Suprapubic skin (tissue), 4 donors: ENCODE results near the gene NT5C1A. TPM values are rescaled to one million over a fixed set of nuclear protein-coding genes. Genes with fewer than 3 reads are reported as not detected.

Experiments
- DNase-seq, 2 donors: peaks; one replicate each; pipeline ENCODE4 v3.0.0-alpha.2; 2019; ENCODE audit warnings: low spot score in 2 of 2
- H3K27ac ChIP-seq: fragments of 200-600 bp; sonication (generic); one replicate; pipeline ENCODE4 v1.5.1; 2019
- H3K27me3 ChIP-seq: fragments of 200-600 bp; sonication (generic); one replicate; pipeline ENCODE4 v1.5.1; 2019
- H3K36me3 ChIP-seq: fragments of 200-600 bp; sonication (generic); one replicate; pipeline ENCODE4 v1.5.1; 2019
- H3K4me1 ChIP-seq: fragments of 200-600 bp; sonication (generic); one replicate; pipeline ENCODE4 v1.5.1; 2019
- H3K4me3 ChIP-seq: fragments of 200-600 bp; sonication (generic); one replicate; pipeline ENCODE4 v1.5.1; 2019; ENCODE audit warnings: mild to moderate bottlenecking
- H3K9me3 ChIP-seq: fragments of 200-600 bp; sonication (generic); one replicate; pipeline ENCODE4 v1.5.1; 2019
- EP300 ChIP-seq: sonication (generic); formaldehyde crosslinking; IDR thresholded peaks from one replicate; pipeline ENCODE4 v1.6.1; 2017; ENCODE audit warnings: antibody characterized with exemption
- POLR2A ChIP-seq, 2 donors: fragments of 450-650 bp; IDR thresholded peaks; one replicate each; pipeline ENCODE4 v1.6.1; 2017; ENCODE audit warnings: antibody characterized with exemption in 2 of 2, mild to moderate bottlenecking in 2 of 2, moderate library complexity in 2 of 2
- POLR2AphosphoS5 ChIP-seq, 3 donors: sonication (generic); formaldehyde crosslinking; IDR thresholded peaks; one replicate each; pipeline ENCODE4 v1.6.1; 2017; ENCODE audit warnings: antibody characterized with exemption in 3 of 3
- WGBS: methylation state at CpG from one replicate; pipeline ENCODE4 v1.1.5; 2018; 5-methylcytosine and 5-hydroxymethylcytosine counted together
- total RNA-seq, 4 donors: library from RNA; depleted of rRNA; stranded (reverse); fragments of >200 nt; gene quantifications; one replicate each; pipeline ENCODE4 v1.1.0, GENCODE V29; 2016
- TF ChIP-seq, protein P1 (sequence below), 2 donors: fragments of 200-600 bp in 1 of 2; fragments of 450-650 bp in 1 of 2; sonication (generic) in 1 of 2; IDR thresholded peaks; one replicate each; pipeline ENCODE4 v1.5.1; 2016 to 2019; ENCODE audit warnings: antibody characterized with exemption in 2 of 2, mild to moderate bottlenecking in 1 of 2, moderate library complexity in 1 of 2

The NT5C1A gene
- total RNA-seq, 4 donors from 2014 or later = not detected

DNA sequence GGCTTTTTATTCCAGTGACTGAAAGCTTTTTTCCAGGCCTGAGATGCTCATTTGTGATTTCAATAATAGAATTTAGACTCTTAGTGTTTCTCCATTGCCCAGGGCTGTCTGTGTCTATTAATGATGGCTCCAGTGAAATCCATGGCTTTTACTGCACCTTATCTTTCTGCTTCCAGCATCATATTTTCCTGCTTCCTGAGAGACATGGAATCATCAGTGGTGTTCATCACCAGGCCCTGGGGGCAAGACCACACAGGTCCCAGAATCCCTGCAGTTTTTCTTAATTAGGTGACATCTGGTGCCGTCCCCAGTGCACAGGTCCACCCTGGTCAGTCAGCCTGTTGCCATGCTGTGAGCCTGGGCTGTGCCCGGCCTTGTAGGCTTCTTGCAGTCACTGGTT lies 15.5 kb downstream of the NT5C1A start:
- no peak overlapping the region for H3K4me3 ChIP-seq

DNA sequence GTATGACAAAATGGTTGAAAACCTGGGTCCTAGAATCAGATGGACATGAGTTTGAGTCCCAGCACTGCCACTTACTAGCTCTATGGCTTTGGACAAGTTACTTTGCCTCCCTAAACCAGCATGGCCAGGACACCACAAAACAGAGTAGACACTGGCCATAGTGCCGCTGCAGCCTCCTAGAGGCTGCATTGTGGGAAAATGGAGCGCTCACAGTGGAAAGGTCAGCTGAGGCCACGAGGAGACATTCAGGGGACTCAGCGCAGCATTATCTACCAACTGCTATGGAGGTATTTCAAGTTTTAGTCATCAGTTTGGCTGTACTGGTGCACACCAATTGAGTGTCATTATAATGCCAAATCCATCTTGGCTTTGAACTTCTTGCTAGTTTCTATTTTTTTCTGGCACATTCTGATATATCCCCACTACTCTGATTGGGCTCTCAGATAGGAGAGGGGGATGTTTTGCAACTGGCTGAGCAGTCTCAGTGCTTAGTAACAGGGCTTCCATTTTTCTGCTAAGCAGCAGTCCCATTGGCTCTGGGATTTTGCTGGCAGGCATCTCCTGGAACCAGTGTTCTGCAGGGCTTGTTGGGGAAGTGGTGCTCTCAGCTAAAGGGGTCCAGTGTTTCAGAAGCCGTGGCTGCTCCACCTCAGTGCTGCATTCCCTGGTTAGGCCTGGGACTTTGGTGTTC lies 16.2 kb downstream of the NT5C1A start:
- no peaks in the 10 kb centered on the region for H3K9me3 ChIP-seq
- DNase-seq = no peak
- no peak for TF ChIP-seq POLR2AphosphoS5 (IDR thresholded peaks at IDR 0.05)
- TF ChIP-seq EP300 = no peak
- TF ChIP-seq, protein P1, sequence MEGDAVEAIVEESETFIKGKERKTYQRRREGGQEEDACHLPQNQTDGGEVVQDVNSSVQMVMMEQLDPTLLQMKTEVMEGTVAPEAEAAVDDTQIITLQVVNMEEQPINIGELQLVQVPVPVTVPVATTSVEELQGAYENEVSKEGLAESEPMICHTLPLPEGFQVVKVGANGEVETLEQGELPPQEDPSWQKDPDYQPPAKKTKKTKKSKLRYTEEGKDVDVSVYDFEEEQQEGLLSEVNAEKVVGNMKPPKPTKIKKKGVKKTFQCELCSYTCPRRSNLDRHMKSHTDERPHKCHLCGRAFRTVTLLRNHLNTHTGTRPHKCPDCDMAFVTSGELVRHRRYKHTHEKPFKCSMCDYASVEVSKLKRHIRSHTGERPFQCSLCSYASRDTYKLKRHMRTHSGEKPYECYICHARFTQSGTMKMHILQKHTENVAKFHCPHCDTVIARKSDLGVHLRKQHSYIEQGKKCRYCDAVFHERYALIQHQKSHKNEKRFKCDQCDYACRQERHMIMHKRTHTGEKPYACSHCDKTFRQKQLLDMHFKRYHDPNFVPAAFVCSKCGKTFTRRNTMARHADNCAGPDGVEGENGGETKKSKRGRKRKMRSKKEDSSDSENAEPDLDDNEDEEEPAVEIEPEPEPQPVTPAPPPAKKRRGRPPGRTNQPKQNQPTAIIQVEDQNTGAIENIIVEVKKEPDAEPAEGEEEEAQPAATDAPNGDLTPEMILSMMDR (IDR thresholded peaks at IDR 0.05) = no peak
- TF ChIP-seq POLR2A (IDR thresholded peaks at IDR 0.05) = no peak
- no peaks in the 10 kb centered on the region for H3K36me3 ChIP-seq
- WGBS = 86% methylated on average over 5 of the region's 5 CpGs
- no peak overlapping the region for H3K27ac ChIP-seq
- H3K27me3 ChIP-seq = no peaks in the 10 kb centered on the region
- H3K4me3 ChIP-seq = no peak overlapping the region
- H3K4me1 ChIP-seq = peaks cover 9% of the 10 kb centered on the region

More for the DNA sequence above, 15.5 kb downstream of the NT5C1A start:
- Histone ChIP-seq H3K36me3 (no peaks in the 10 kb centered on the region), H3K27me3 (no peaks in the 10 kb centered on the region), H3K9me3 (no peaks in the 10 kb centered on the region), H3K27ac (no peak overlapping the region), H3K4me1 (peaks cover 9% of the 10 kb centered on the region)
- WGBS = 85% methylated on average over 2 of the region's 2 CpGs
- TF ChIP-seq POLR2AphosphoS5 (IDR thresholded peaks at IDR 0.05) (no peak), POLR2A (IDR thresholded peaks at IDR 0.05) (no peak), EP300 (no peak)
- TF ChIP-seq, protein P1 (IDR thresholded peaks at IDR 0.05) = no peak
- no peak for DNase-seq

DNA sequence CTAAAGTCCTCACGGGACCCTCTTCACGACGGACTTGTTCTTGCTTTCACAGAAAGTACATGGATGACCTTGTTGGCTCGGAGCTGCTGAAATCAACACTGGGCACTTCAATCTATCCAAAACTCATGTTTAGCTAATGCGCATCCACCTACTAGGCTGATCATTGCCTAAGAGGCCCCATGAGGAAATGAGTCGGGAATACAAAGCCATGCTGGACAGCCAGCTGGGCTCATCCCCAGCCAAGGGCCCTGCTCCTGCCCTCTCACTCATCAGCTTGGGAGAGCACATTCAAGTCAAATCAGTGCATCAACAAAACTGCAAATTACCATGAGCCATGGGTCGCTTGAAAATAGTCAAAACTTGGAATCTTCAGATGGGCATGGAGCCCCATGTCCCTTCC lies 17.6 kb downstream of the NT5C1A start:
- DNase-seq = no peak
- Histone ChIP-seq H3K9me3 (no peaks in the 10 kb centered on the region), H3K36me3 (no peaks in the 10 kb centered on the region), H3K4me3 (no peak overlapping the region), H3K27me3 (no peaks in the 10 kb centered on the region), H3K27ac (no peak overlapping the region), H3K4me1 (peaks cover 9% of the 10 kb centered on the region)
- TF ChIP-seq EP300 = no peak
- TF ChIP-seq, protein P1 (IDR thresholded peaks at IDR 0.05) = no peak
- TF ChIP-seq POLR2AphosphoS5 (IDR thresholded peaks at IDR 0.05) = no peak
- no peak for TF ChIP-seq POLR2A (IDR thresholded peaks at IDR 0.05)
- WGBS = 79% methylated on average over 7 of the region's 7 CpGs

DNA sequence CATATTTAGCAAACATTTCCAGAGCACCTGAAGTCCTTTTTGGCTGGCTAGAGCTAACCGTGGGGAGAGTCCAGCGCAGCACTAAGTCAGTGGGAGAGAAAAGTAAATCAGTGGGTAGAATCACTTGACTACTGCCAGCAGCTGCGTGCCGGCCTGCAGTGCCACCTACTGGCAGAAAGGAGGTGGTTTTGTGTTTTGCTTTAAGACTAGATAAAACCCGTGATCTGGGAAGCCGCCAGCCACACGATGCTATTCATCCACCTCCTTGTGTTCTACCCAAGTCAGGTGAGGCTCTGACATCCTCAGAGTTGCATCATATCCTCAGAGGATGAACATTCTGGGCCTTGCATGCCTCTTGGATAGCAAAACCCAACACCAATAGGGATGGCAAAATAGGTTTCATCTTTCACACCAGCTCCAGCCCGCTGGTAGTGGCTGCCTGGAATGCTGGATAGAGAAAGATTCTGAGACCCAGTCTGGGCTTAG lies 18.3 kb downstream of the NT5C1A start:
- Histone ChIP-seq H3K27me3 (no peaks in the 10 kb centered on the region), H3K4me1 (peaks cover 9% of the 10 kb centered on the region), H3K36me3 (no peaks in the 10 kb centered on the region), H3K4me3 (no peak overlapping the region), H3K27ac (no peak overlapping the region), H3K9me3 (no peaks in the 10 kb centered on the region)
- 7% methylated on average over 7 of the region's 8 CpGs for WGBS
- TF ChIP-seq POLR2AphosphoS5 (IDR thresholded peaks at IDR 0.05) = no peak
- TF ChIP-seq, protein P1 (IDR thresholded peaks at IDR 0.05) = peak; percentile 75 to 88
- peak; percentile 86 to 88 for DNase-seq

DNA sequence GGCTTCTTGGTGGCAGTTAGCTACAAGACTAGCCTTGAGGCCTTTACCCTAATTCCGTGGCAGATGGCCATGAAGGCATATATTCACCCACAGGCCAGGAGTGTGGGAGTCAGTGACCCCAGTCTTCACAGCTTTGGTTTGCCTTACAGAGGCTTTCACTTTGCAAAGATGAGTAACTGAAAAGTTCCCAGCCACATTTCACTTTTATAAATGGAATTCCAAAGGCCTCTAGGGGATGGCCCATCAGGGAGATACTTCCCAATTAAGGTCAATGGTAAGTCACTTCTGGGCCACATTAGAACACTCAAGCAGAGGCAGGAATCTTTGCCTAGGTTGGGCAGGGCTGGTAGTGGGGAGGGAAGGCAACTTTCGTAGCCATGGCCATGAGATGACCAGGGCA lies 19.4 kb downstream of the NT5C1A start:
- TF ChIP-seq POLR2A (IDR thresholded peaks at IDR 0.05) = no peak
- TF ChIP-seq, protein P1 (IDR thresholded peaks at IDR 0.05) = no peak
- TF ChIP-seq EP300 = no peak
- TF ChIP-seq POLR2AphosphoS5 (IDR thresholded peaks at IDR 0.05) = no peak
- Histone ChIP-seq H3K27me3 (no peaks in the 10 kb centered on the region), H3K4me3 (no peak overlapping the region), H3K4me1 (peaks cover 10% of the 10 kb centered on the region), H3K36me3 (no peaks in the 10 kb centered on the region), H3K9me3 (no peaks in the 10 kb centered on the region), H3K27ac (no peak overlapping the region)
- no peak for DNase-seq
- 89% methylated on average over 2 of the region's 2 CpGs for WGBS
